GM23338 (cell line): ENCODE results near the gene UBL3.

ENCODE experiments used
- CREB1 ChIP-seq: fragments of 250-450 bp; sonication (Bioruptor Pico); IDR thresholded peaks from 2 replicates; pipeline ENCODE4 v1.5.0; 2020; ENCODE audit warnings: low read depth, mild to moderate bottlenecking, moderate library complexity
- CTCF ChIP-seq, 2 experiments: fragments of 200-600 bp in 1 of 2; sonication (generic) in 1 of 2; conservative IDR thresholded peaks; 2 replicates each; pipeline versions ENCODE4 v1.5.1 to v1.6.1; 2016 to 2017; ENCODE audit warnings: antibody characterized with exemption in 2 of 2, low read depth in 2 of 2, mild to moderate bottlenecking in 2 of 2, moderate library complexity in 1 of 2
- ETS1 ChIP-seq: IDR thresholded peaks from 2 replicates; pipeline ENCODE4 v1.6.1; 2016; ENCODE audit warnings: antibody characterized with exemption
- EZH2 ChIP-seq: fragments of 200-600 bp; sonication (generic); IDR thresholded peaks from one replicate; pipeline ENCODE4 v1.8.0; 2017; ENCODE audit warnings: antibody characterized with exemption, mild to moderate bottlenecking, low read depth; ENCODE audit not compliant: unreplicated experiment
- EZH2phosphoT487 ChIP-seq: fragments of 200-600 bp; sonication (generic); IDR thresholded peaks from one replicate; pipeline ENCODE4 v1.8.1; 2018; ENCODE audit warnings: antibody characterized with exemption; ENCODE audit not compliant: unreplicated experiment
- JUNB ChIP-seq: IDR thresholded peaks from one replicate; pipeline ENCODE4 v1.6.1; 2016; ENCODE audit warnings: antibody characterized with exemption; ENCODE audit not compliant: unreplicated experiment
- NANOG ChIP-seq: IDR thresholded peaks from 2 replicates; pipeline ENCODE4 v1.6.1; 2016; ENCODE audit warnings: antibody characterized with exemption, borderline replicate concordance
- POLR2AphosphoS5 ChIP-seq: IDR thresholded peaks from 2 replicates; pipeline ENCODE4 v1.6.1; 2016; ENCODE audit warnings: antibody characterized with exemption, low read depth
- REST ChIP-seq: IDR thresholded peaks from one replicate; pipeline ENCODE4 v1.6.1; 2018; ENCODE audit warnings: antibody characterized with exemption; ENCODE audit not compliant: unreplicated experiment
- STAT1 ChIP-seq: IDR thresholded peaks from one replicate; pipeline ENCODE4 v1.6.1; 2016; ENCODE audit warnings: antibody characterized with exemption; ENCODE audit not compliant: unreplicated experiment
- ZNF114 ChIP-seq: fragments of 250-450 bp; sonication (Bioruptor Pico); IDR thresholded peaks from 2 replicates; pipeline ENCODE4 v1.5.0; 2020; ENCODE audit warnings: mild to moderate bottlenecking, moderate library complexity

- no peak for TF ChIP-seq CREB1 (CRISPR knock-in tag)
- no peak for TF ChIP-seq EZH2phosphoT487
- no peak for TF ChIP-seq CTCF (conservative IDR thresholded peaks at IDR 0.05; ENCODE audit: low read depth in 2 of 2)
- TF ChIP-seq STAT1: no peak
- TF ChIP-seq POLR2AphosphoS5: no peak
- no peak for TF ChIP-seq REST
- no peak for TF ChIP-seq EZH2
- no peak for TF ChIP-seq NANOG
- TF ChIP-seq ZNF114 (CRISPR knock-in tag): no peak
- TF ChIP-seq ETS1: no peak
- TF ChIP-seq JUNB: no peak
Measured at GRCh38 chr13:29753618-29754472, 96.6 kb downstream of the UBL3 start.
